ENCODE data around the gene MAGED2. TPM values are rescaled to one million over a fixed set of nuclear protein-coding genes. Genes with fewer than 3 reads are reported as not detected.
"Not testable (repeated sequence)": the region's sequence is repeated elsewhere in the genome, so short reads cannot be mapped to it uniquely, and the experiment has no call there.

The MAGED2 gene
- total and polyA plus RNA-seq, 9 of the 15 experiments (the other 6 are each of a cell fraction or from before 2014, with no cell fraction given) = 19.7 to 49.1 (median 23.1) TPM

DNA sequence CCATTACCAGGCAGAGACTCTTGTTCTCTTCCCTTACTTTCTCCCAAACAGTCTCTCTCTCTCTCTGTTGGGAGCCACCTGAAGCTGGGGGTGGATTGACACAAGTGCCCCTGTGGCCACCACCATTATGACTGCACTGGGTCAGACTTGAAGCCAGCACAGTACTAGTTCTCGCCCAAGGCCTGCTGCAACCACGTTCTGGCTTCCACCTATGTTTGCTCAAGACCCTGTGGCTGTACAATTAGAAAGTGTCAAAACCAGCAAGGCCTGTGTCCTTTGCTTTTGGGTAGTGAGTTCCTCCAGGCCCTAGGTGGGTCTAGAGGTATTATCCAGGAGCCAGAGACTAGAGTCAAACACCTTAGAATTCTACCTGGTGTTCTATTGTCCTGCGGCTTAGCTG lies 31.0 kb downstream of the MAGED2 start (continued):
- TF ChIP-seq, protein P1, sequence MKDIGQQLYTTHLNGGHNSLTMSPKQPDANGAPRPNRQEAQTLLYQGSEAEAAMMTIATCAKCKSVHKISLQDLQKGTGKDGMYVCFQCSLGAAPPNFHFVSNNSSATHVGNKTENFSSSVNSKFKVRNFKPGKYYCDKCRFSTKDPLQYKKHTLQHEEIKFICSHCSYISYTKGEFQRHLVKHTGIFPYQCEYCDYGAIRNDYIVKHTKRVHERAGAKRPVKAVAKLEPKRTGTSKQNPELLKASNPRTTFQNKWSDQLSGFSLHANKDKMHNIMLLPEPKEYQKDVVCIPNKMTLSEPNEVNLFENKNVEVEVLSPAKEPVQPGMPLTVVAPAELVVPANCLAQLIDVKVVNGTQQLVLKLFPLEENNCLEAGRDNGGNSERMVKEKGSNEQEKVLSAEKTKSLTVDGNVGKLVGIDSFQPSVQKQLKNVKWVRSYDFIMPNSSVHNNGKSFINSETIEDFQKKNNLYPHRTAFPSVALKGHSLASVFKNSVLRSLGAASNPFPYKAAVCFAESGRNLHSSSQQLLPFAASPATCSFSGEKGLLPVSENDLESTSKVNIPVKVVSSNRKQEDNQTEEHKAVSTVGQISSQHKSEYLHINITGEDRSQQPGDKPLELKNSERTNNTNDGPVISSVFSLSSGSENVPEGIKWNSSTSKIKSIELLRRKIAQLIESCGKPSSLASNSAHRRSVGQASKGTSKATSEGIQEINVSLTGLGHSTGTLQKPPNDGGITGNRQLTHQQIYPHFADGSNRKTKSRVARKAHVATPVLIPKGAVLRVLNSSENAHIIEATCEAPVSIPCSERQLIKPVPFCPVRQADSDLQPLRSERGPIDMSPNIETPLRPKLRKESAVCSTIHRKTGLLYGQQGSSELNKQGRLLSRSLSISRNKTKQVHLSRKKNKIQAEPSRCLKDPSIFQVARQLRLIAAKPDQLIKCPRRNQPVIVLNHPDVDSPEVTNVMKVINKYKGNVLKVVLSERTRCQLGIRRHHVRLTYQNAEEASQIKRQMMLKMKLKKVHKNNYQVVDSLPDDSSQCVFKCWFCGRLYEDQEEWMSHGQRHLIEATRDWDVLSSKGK (CRISPR knock-in tag; IDR thresholded peaks at IDR 0.05) = no peak
- TF ChIP-seq SREBF1 (IDR thresholded peaks at IDR 0.05; ENCODE audit: borderline replicate concordance, low read depth, low read length) = no peak

DNA sequence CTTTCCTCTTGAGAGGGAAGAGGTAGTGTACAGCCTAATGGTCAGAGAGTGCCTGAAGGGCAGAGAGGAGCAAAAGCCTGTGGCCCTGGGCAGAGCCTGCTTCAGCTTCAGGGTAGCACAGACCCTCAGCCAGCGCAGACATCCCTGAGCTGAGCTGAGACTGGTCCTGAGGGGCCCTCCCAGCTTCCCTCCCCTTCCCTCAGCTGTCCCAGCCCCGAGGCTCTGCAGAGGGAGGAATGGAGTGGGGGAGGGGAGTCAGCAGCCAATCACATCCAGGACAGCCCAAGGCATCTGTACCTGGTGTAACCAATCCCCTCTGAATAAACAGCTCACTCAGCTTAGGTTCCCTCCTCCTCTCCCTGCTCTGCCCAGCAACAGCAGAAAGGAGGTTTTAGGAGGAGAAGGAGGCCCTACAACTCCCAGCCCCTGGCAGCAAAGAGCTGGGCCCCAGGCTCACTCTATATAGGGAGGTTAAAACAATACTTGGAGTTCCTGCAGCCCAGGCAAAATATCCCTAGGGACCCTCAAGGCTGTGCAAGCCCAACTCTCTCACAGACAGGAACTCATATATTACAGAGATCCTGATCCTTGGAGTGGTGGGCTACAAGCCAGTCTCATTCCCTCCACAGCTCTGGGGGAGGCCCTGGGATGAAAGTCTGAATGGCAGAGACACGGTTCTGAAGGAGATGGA lies 33.8 kb downstream of the MAGED2 start:
- DNase-seq (ENCODE audit: extremely low read depth in 1 of 4, low spot score in 3 of 4); CTCF ChIA-PET (ENCODE audit: low intra/inter-chr PET ratio); H3K4me1 ChIP-seq (replicated peaks in 1 of 2; ENCODE audit: control insufficient read depth in 2 of 2, insufficient read depth in 2 of 2, low read length in 2 of 2); POLR2A ChIA-PET; intact Hi-C loops (cut with micrococcal nuclease); H2AFZ ChIP-seq (ENCODE audit: low read depth, low read length); H3K4me3 ChIP-seq; H3K27me3 ChIP-seq (ENCODE audit: control insufficient read depth in 2 of 2, insufficient read depth in 2 of 2, low read length in 2 of 2); BruUV-seq (replicated peaks); H3K79me2 ChIP-seq (ENCODE audit: control insufficient read depth, insufficient read depth, low read length); H3K9me3 ChIP-seq (replicated peaks; ENCODE audit: control insufficient read depth, insufficient read depth, low read depth, low read length); H3K36me3 ChIP-seq (ENCODE audit: control insufficient read depth, insufficient read depth, low read length); in situ Hi-C loops (cut with MboI); H3K9me1 ChIP-seq (ENCODE audit: control insufficient read depth, insufficient read depth, low read length); H3K9ac ChIP-seq (ENCODE audit: insufficient read depth in 1 of 2, low read depth in 2 of 2, low read length in 2 of 2); H4K20me1 ChIP-seq (replicated peaks; ENCODE audit: control insufficient read depth, insufficient read depth, low read length); H3K4me2 ChIP-seq (ENCODE audit: insufficient read depth, low read length); ATAC-seq; H3K27ac ChIP-seq (ENCODE audit: extremely low read depth, low read depth, low read length); FAIRE-seq: not testable (repeated sequence)
- 0% methylated on average over 1 of the region's 3 CpGs for WGBS (ENCODE audit: insufficient coverage, low coverage, missing lambda C conversion rate)

All from K562 (cell line).